GM12878 (cell line): Measurements from ENCODE around the gene C19orf12.

ENCODE experiments used
- CTCF ChIP-seq, 3 experiments: IDR thresholded peaks in 2 of 3; conservative IDR thresholded peaks in 1 of 3; 2 replicates each; pipeline ENCODE4 v1.5.1; 2011; ENCODE audit warnings: low read depth in 3 of 3, low read length in 3 of 3, mild to moderate bottlenecking in 3 of 3, control low read depth in 2 of 3, moderate library complexity in 2 of 3, inconsistent platforms in 1 of 3, mixed read lengths in 1 of 3; ENCODE audit not compliant: control insufficient read depth in 2 of 3, insufficient read depth in 1 of 3; ENCODE audit errors: extremely low read depth in 1 of 3
- POLR2A ChIP-seq: IDR thresholded peaks from 2 replicates; pipeline ENCODE4 v1.6.1; 2011; ENCODE audit warnings: low read depth, mild to moderate bottlenecking, low read length

GRCh38 chr19:29737461-29738000 is 22.5 kb upstream of the C19orf12 start:
- TF ChIP-seq POLR2A (no peak), CTCF (IDR thresholded peaks at IDR 0.05 in 2 of 3, conservative IDR thresholded peaks at IDR 0.05 in 1 of 3; ENCODE audit: control insufficient read depth in 2 of 3, extremely low read depth in 1 of 3, insufficient read depth in 1 of 3, low read depth in 3 of 3, low read length in 3 of 3) (no peak)
